ENCODE measurements around the gene PXDN. TPM values are rescaled to one million over a fixed set of nuclear protein-coding genes. Genes with fewer than 3 reads are reported as not detected.

The PXDN gene
- total RNA-seq, 4 donors from 2014 or later, result 101 to 169 (median 134) TPM

DNA sequence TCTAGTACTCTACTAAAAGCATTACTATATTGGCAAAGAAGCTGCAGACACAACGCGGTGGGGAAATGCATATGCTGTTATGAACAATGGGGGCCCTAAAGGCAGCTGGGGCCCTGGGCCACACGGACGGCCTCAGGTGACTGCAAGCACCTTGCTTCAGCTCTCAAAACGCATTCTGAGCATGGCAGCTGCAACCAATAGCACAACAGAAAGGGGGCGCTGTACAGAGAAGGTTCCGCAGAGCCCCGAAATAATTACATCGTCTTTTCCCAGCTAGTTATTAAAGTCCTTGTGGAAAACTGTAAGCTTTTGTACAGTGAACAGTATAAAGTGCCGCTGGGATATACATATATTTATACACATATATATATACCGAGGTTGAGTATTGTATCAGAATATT, 45.3 kb upstream of the PXDN start:
- TF ChIP-seq, protein P1, sequence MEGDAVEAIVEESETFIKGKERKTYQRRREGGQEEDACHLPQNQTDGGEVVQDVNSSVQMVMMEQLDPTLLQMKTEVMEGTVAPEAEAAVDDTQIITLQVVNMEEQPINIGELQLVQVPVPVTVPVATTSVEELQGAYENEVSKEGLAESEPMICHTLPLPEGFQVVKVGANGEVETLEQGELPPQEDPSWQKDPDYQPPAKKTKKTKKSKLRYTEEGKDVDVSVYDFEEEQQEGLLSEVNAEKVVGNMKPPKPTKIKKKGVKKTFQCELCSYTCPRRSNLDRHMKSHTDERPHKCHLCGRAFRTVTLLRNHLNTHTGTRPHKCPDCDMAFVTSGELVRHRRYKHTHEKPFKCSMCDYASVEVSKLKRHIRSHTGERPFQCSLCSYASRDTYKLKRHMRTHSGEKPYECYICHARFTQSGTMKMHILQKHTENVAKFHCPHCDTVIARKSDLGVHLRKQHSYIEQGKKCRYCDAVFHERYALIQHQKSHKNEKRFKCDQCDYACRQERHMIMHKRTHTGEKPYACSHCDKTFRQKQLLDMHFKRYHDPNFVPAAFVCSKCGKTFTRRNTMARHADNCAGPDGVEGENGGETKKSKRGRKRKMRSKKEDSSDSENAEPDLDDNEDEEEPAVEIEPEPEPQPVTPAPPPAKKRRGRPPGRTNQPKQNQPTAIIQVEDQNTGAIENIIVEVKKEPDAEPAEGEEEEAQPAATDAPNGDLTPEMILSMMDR (IDR thresholded peaks at IDR 0.05; ENCODE audit: low read depth), result no peak

- TF ChIP-seq, protein P1 (IDR thresholded peaks at IDR 0.05; ENCODE audit: low read depth), result no peak
Observed at GRCh38 chr2:1788478-1788959, 44.2 kb upstream of the PXDN start.

- TF ChIP-seq, protein P1 (IDR thresholded peaks at IDR 0.05; ENCODE audit: low read depth), result no peak
Observed at GRCh38 chr2:1787755-1788477, 43.6 kb upstream of the PXDN start.

- TF ChIP-seq, protein P1 (IDR thresholded peaks at IDR 0.05; ENCODE audit: low read depth), result no peak
Observed at GRCh38 chr2:1784986-1785617, 40.8 kb upstream of the PXDN start.

DNA sequence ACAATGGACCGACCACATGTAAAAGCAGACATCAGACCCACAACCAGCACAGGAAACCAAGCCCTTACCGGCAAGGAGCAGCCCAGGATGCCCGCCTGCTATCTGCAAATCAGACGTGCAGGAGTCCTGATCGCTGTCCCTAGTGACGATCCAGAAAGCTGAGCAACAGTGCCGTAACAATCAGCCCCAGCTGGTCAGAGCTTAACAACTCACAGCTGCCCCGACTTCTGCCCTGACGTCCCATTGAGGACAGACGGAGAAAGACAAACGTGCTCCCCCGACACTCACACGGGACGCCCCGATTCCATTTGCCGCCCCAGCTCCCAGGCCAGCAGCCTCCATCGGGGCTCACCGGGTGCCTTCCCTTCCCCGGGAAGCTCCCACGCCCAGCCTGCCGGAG, 39.8 kb upstream of the PXDN start:
- TF ChIP-seq, protein P1 (IDR thresholded peaks at IDR 0.05; ENCODE audit: low read depth), result no peak

DNA sequence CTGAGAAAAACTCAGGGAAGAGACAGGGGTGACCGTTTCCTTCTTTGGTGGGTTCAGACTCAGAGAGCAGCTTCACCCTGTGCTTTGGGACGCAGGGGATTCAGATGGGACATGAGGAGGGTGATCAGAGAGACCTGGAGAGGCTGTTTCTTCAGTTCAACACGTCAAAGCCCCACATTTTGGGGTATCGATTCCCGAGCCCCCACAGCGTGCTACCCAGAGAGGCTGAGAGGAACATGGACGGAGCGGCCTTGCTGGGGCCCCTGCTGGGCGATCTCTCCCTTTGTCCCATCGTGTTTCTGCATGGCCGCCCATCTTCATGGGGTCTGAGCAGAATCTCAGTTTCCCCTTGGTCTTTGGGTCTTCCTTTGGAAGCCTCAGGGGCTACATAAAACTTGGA, 38.2 kb upstream of the PXDN start:
- TF ChIP-seq, protein P1 (IDR thresholded peaks at IDR 0.05; ENCODE audit: low read depth), result no peak

DNA sequence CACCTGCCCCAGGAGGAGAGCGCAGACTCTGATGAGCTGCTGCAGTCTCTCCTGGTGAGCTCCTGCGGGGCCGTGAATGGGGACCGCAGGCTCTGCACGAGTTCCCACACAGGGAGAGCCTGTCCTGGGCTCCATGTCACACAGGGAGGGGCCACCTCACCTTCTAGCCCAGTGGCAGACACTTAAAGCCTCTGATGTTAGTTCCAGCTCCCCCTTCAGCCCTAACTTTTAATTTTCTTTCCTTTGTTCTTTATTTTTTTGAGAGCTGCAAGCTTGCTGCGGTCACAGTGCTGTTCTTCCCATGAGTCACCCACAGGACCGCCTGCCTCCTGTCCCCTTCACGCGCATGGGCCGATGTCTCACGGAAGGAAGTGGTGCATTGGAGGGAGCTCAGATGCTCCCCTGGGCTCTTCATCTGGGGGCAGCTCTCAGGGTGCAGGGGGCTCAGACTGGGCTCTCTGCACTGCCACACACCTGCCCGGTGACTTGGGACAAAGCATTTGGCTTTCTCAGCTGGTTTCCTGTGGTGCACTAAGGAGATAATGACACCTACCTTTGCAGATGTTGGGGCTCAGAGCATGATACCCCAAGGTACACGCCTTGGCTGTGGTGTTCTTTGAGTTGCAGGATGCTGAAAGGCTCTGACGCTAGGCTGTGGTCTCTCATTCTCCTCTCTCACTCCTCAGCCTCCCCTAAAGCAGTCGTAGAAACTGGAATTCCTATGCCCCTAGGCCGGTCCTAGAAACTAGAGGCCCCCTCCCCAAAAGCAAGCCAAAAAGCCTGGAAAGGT, 37.2 kb upstream of the PXDN start:
- TF ChIP-seq, protein P1 (IDR thresholded peaks at IDR 0.05; ENCODE audit: low read depth), result no peak
